Upper lobe of left lung (tissue), 6 donors: ENCODE measurements around the gene TMEM31. TPM values are rescaled to one million over a fixed set of nuclear protein-coding genes. Genes with fewer than 3 reads are reported as not detected.

ENCODE experiments used
- ATAC-seq, 2 donors: fragments of 200-7000 bp; cut with Tn5 transposase; one replicate each; pipeline ENCODE4 v1.9.1; 2022; ENCODE audit warnings: mild to moderate bottlenecking in 2 of 2, moderate library complexity in 2 of 2; ENCODE audit not compliant: low FRiP score in 2 of 2
- DNase-seq, 2 donors: peaks; one replicate each; pipeline ENCODE4 v3.0.0-alpha.2; 2019 to 2020
- H3K27ac ChIP-seq, 4 donors: fragments of 200-600 bp; sonication (generic); one replicate each; pipeline ENCODE4 v1.5.1; 2016 to 2019
- H3K27me3 ChIP-seq, 4 donors: fragments of 200-600 bp; sonication (generic); one replicate each; pipeline ENCODE4 v1.5.1; 2017 to 2019
- H3K36me3 ChIP-seq, 4 donors: fragments of 200-600 bp; sonication (generic); one replicate each; pipeline ENCODE4 v1.5.1; 2016 to 2019
- H3K4me1 ChIP-seq, 4 donors: fragments of 200-600 bp; sonication (generic); one replicate each; pipeline ENCODE4 v1.5.1; 2018 to 2019
- H3K4me3 ChIP-seq, 4 donors: fragments of 200-600 bp; sonication (generic); one replicate each; pipeline ENCODE4 v1.5.1; 2017 to 2019; ENCODE audit warnings: mild to moderate bottlenecking in 2 of 4, moderate library complexity in 1 of 4
- H3K9me3 ChIP-seq, 4 donors: fragments of 200-600 bp; sonication (generic); one replicate each; pipeline ENCODE4 v1.5.1; 2018 to 2019
- CTCF ChIP-seq, 6 experiments: fragments of 450-650 bp in 4 of 6; fragments of 200-600 bp in 2 of 6; sonication (generic) in 2 of 6; IDR thresholded peaks; one replicate each; pipeline ENCODE4 v1.5.1; 2016 to 2019; ENCODE audit warnings: antibody characterized with exemption in 6 of 6
- EP300 ChIP-seq, 4 donors: sonication (generic); formaldehyde crosslinking; IDR thresholded peaks; one replicate each; pipeline ENCODE4 v1.5.1; 2017; ENCODE audit warnings: antibody characterized with exemption in 4 of 4, control low read depth in 2 of 4
- POLR2A ChIP-seq, 4 donors: fragments of 450-650 bp; IDR thresholded peaks; one replicate each; pipeline ENCODE4 v1.5.1; 2016 to 2017; ENCODE audit warnings: antibody characterized with exemption in 4 of 4, mild to moderate bottlenecking in 2 of 4
- POLR2AphosphoS5 ChIP-seq, 2 donors: sonication (generic); formaldehyde crosslinking; IDR thresholded peaks; one replicate each; pipeline ENCODE4 v1.5.1; 2017; ENCODE audit warnings: antibody characterized with exemption in 2 of 2
- WGBS, 2 donors: methylation state at CpG; one replicate each; pipeline ENCODE4 v1.1.5; 2017 to 2018; 5-methylcytosine and 5-hydroxymethylcytosine counted together
- total RNA-seq, 6 donors: library from RNA; depleted of rRNA in 4 of 6; stranded (reverse); fragments of >200 nt in 4 of 6; gene quantifications; one replicate each; pipeline versions ENCODE4 v1.1.0 to v1.2.1, GENCODE V29; 2016 to 2021
- donor health status: DM: no; HTN: no; CAD: no; lungs with moderate emphysema.
- donor health status: DM: no; HTN: yes; CAD: no; lungs with severe emphysema.

TMEM31 gene
- total RNA-seq, 6 donors from 2014 or later = not detected

GRCh38 chrX:103686199-103687072, 24.3 kb upstream of the TMEM31 start, which contains the start of gene MORF4L2:
TSS of gene MORF4L2 (minus strand) at chrX:103686699. CDS start at chrX:103677027, 9,672 bp downstream.
- Histone ChIP-seq H3K27ac (peak within 1 kb of the TSS; percentile 93 to 96 (median 94)), H3K9me3 (no peaks in the 10 kb centered on the region), H3K4me3 (peak within 1 kb of the TSS; percentile 36 to 64 (median 52)), H3K36me3 (peaks cover 0 to 15% (median 0%) of the 10 kb centered on the region in 4 donors), H3K27me3 (no peaks in the 10 kb centered on the region), H3K4me1 (peaks cover 0 to 7% (median 0%) of the 10 kb centered on the region in 4 donors)
- WGBS, 2 donors = 0 to 30% methylated on average over 18 to 37 of the region's 37 CpGs
- DNase-seq (peak in 1 of 2 donors; percentile 93), ATAC-seq (peak; percentile 93 to 95)
- TF ChIP-seq CTCF (IDR thresholded peaks at IDR 0.05) = no peak
- TF ChIP-seq POLR2A (IDR thresholded peaks at IDR 0.05) = peak in 3 of 4 donors; percentile 79 to 88 (median 83)
- TF ChIP-seq POLR2AphosphoS5 (IDR thresholded peaks at IDR 0.05) = peak; percentile 96 to 97
- TF ChIP-seq EP300 (IDR thresholded peaks at IDR 0.05) = peak in 1 of 4 donors; percentile 33

- H3K36me3 ChIP-seq = peaks cover 0 to 11% (median 0%) of the 10 kb centered on the region in 4 donors
- 1 to 22% methylated on average over 27 to 38 of the region's 40 CpGs for WGBS, 2 donors
- H3K4me3 ChIP-seq = peak overlapping the region; percentile 36 to 64 (median 52)
- H3K4me1 ChIP-seq = peaks cover 0 to 7% (median 0%) of the 10 kb centered on the region in 4 donors
- no peaks in the 10 kb centered on the region for H3K27me3 ChIP-seq
- peak in 1 of 4 donors; percentile 36 for TF ChIP-seq EP300 (IDR thresholded peaks at IDR 0.05)
- peak; percentile 46 to 53 for TF ChIP-seq POLR2AphosphoS5 (IDR thresholded peaks at IDR 0.05)
- peak in 5 of 6 experiments; percentile 32 to 81 (median 75) for TF ChIP-seq CTCF (IDR thresholded peaks at IDR 0.05)
- TF ChIP-seq POLR2A (IDR thresholded peaks at IDR 0.05) = peak in 3 of 4 donors; percentile 44 to 65 (median 54)
- peak; percentile 92 to 93 for ATAC-seq
- H3K27ac ChIP-seq = peak overlapping the region; percentile 93 to 96 (median 94)
- DNase-seq = peak; percentile 87 to 98
- H3K9me3 ChIP-seq = no peaks in the 10 kb centered on the region
These were observed 23.5 kb upstream of the TMEM31 start for GRCh38 chrX:103687073-103687695.

GRCh38 chrX:103687696-103688201, 23.0 kb upstream of the TMEM31 start:
- Histone ChIP-seq H3K4me1 (peaks cover 0 to 7% (median 0%) of the 10 kb centered on the region in 4 donors), H3K4me3 (peak overlapping the region; percentile 36 to 64 (median 52)), H3K27ac (peak overlapping the region; percentile 93 to 96 (median 94)), H3K9me3 (no peaks in the 10 kb centered on the region), H3K36me3 (peaks cover 0 to 10% (median 0%) of the 10 kb centered on the region in 4 donors), H3K27me3 (no peaks in the 10 kb centered on the region)
- ATAC-seq = peak; percentile 23 to 66
- 0 to 18% methylated on average over 17 of the region's 17 CpGs for WGBS, 2 donors
- no peak for TF ChIP-seq EP300 (IDR thresholded peaks at IDR 0.05)
- peak; percentile 35 to 58 for TF ChIP-seq POLR2AphosphoS5 (IDR thresholded peaks at IDR 0.05)
- TF ChIP-seq POLR2A (IDR thresholded peaks at IDR 0.05) = peak in 1 of 4 donors; percentile 20
- TF ChIP-seq CTCF (IDR thresholded peaks at IDR 0.05) = peak; percentile 32 to 68 (median 46)
- DNase-seq = peak in 1 of 2 donors; percentile 53

- TF ChIP-seq CTCF (IDR thresholded peaks at IDR 0.05) (peak; percentile 41 to 72 (median 56)), POLR2A (IDR thresholded peaks at IDR 0.05) (no peak)
- Histone ChIP-seq H3K4me1 (peaks cover 0 to 7% (median 0%) of the 10 kb centered on the region in 4 donors), H3K27me3 (no peaks in the 10 kb centered on the region), H3K9me3 (no peaks in the 10 kb centered on the region), H3K4me3 (no peak overlapping the region), H3K36me3 (peaks cover 0 to 3% (median 0%) of the 10 kb centered on the region in 4 donors), H3K27ac (peak overlapping the region in 1 of 4 donors; percentile 94)
- 33 to 57% methylated on average over 3 to 4 of the region's 4 CpGs for WGBS, 2 donors
- ATAC-seq (no peak), DNase-seq (no peak)
These were observed 21.8 kb upstream of the TMEM31 start for GRCh38 chrX:103688946-103689345.
